ENCODE measurements around the gene NCDN.

NCDN gene

GRCh38 chr1:35589516-35590427 is 32.2 kb downstream of the NCDN start:
- Histone ChIP-seq H3K9ac (ENCODE audit: low read length) (no peak overlapping the region), H3K4me1 (ENCODE audit: control insufficient read depth, insufficient read depth, low read length) (no peaks in the 10 kb centered on the region), H3K36me3 (ENCODE audit: control insufficient read depth, insufficient read depth, low read length) (no peaks in the 10 kb centered on the region), H3K27me3 (ENCODE audit: control insufficient read depth, insufficient read depth, low read length) (no peaks in the 10 kb centered on the region), H3K4me3 (ENCODE audit: low read length) (no peak overlapping the region), H3K9me3 (ENCODE audit: control insufficient read depth, low read length) (no peaks in the 10 kb centered on the region)

GRCh38 chr1:35590476-35591040 is 33.0 kb downstream of the NCDN start:
- H3K27me3 ChIP-seq (ENCODE audit: control insufficient read depth, insufficient read depth, low read length), result no peaks in the 10 kb centered on the region
- H3K4me1 ChIP-seq (ENCODE audit: control insufficient read depth, insufficient read depth, low read length), result no peaks in the 10 kb centered on the region
- no peaks in the 10 kb centered on the region for H3K9me3 ChIP-seq (ENCODE audit: control insufficient read depth, low read length)
- H3K36me3 ChIP-seq (ENCODE audit: control insufficient read depth, insufficient read depth, low read length), result no peaks in the 10 kb centered on the region
- H3K9ac ChIP-seq (ENCODE audit: low read length), result no peak overlapping the region
- no peak overlapping the region for H3K4me3 ChIP-seq (ENCODE audit: low read length)

- H3K36me3 ChIP-seq (ENCODE audit: control insufficient read depth, insufficient read depth, low read length), result no peaks in the 10 kb centered on the region
- H3K4me1 ChIP-seq (ENCODE audit: control insufficient read depth, insufficient read depth, low read length), result no peaks in the 10 kb centered on the region
- H3K27me3 ChIP-seq (ENCODE audit: control insufficient read depth, insufficient read depth, low read length), result no peaks in the 10 kb centered on the region
- no peak overlapping the region for H3K9ac ChIP-seq (ENCODE audit: low read length)
- H3K9me3 ChIP-seq (ENCODE audit: control insufficient read depth, low read length), result no peaks in the 10 kb centered on the region
- H3K4me3 ChIP-seq (ENCODE audit: low read length), result no peak overlapping the region
Measured at GRCh38 chr1:35591211-35591610, 33.6 kb downstream of the NCDN start.

GRCh38 chr1:35592991-35593769 is 35.6 kb downstream of the NCDN start:
- no peaks in the 10 kb centered on the region for H3K36me3 ChIP-seq (ENCODE audit: control insufficient read depth, insufficient read depth, low read length)
- no peaks in the 10 kb centered on the region for H3K4me1 ChIP-seq (ENCODE audit: control insufficient read depth, insufficient read depth, low read length)
- no peaks in the 10 kb centered on the region for H3K27me3 ChIP-seq (ENCODE audit: control insufficient read depth, insufficient read depth, low read length)
- no peak overlapping the region for H3K4me3 ChIP-seq (ENCODE audit: low read length)
- no peak overlapping the region for H3K9ac ChIP-seq (ENCODE audit: low read length)
- H3K9me3 ChIP-seq (ENCODE audit: control insufficient read depth, low read length), result no peaks in the 10 kb centered on the region

GRCh38 chr1:35594005-35594760 is 36.6 kb downstream of the NCDN start:
- H3K9ac ChIP-seq (ENCODE audit: low read length), result no peak overlapping the region
- H3K36me3 ChIP-seq (ENCODE audit: control insufficient read depth, insufficient read depth, low read length), result no peaks in the 10 kb centered on the region
- H3K4me1 ChIP-seq (ENCODE audit: control insufficient read depth, insufficient read depth, low read length), result no peaks in the 10 kb centered on the region
- H3K4me3 ChIP-seq (ENCODE audit: low read length), result no peak overlapping the region
- no peaks in the 10 kb centered on the region for H3K27me3 ChIP-seq (ENCODE audit: control insufficient read depth, insufficient read depth, low read length)
- no peaks in the 10 kb centered on the region for H3K9me3 ChIP-seq (ENCODE audit: control insufficient read depth, low read length)

GRCh38 chr1:35595684-35596083 is 38.1 kb downstream of the NCDN start:
- H3K4me3 ChIP-seq (ENCODE audit: low read length), result no peak overlapping the region
- no peaks in the 10 kb centered on the region for H3K9me3 ChIP-seq (ENCODE audit: control insufficient read depth, low read length)
- no peaks in the 10 kb centered on the region for H3K36me3 ChIP-seq (ENCODE audit: control insufficient read depth, insufficient read depth, low read length)
- no peak overlapping the region for H3K9ac ChIP-seq (ENCODE audit: low read length)
- no peaks in the 10 kb centered on the region for H3K4me1 ChIP-seq (ENCODE audit: control insufficient read depth, insufficient read depth, low read length)
- H3K27me3 ChIP-seq (ENCODE audit: control insufficient read depth, insufficient read depth, low read length), result no peaks in the 10 kb centered on the region

- Histone ChIP-seq H3K9ac (ENCODE audit: low read length) (no peak overlapping the region), H3K36me3 (ENCODE audit: control insufficient read depth, insufficient read depth, low read length) (peaks cover 6% of the 10 kb centered on the region), H3K27me3 (ENCODE audit: control insufficient read depth, insufficient read depth, low read length) (no peaks in the 10 kb centered on the region), H3K9me3 (ENCODE audit: control insufficient read depth, low read length) (no peaks in the 10 kb centered on the region), H3K4me1 (ENCODE audit: control insufficient read depth, insufficient read depth, low read length) (no peaks in the 10 kb centered on the region), H3K4me3 (ENCODE audit: low read length) (no peak overlapping the region)
Measured at GRCh38 chr1:35597870-35598269, 40.3 kb downstream of the NCDN start.

- Histone ChIP-seq H3K27me3 (ENCODE audit: control insufficient read depth, insufficient read depth, low read length) (no peaks in the 10 kb centered on the region), H3K4me3 (ENCODE audit: low read length) (no peak overlapping the region), H3K36me3 (ENCODE audit: control insufficient read depth, insufficient read depth, low read length) (peaks cover 14% of the 10 kb centered on the region), H3K9me3 (ENCODE audit: control insufficient read depth, low read length) (no peaks in the 10 kb centered on the region), H3K4me1 (ENCODE audit: control insufficient read depth, insufficient read depth, low read length) (no peaks in the 10 kb centered on the region), H3K9ac (ENCODE audit: low read length) (no peak overlapping the region)
Measured at GRCh38 chr1:35598895-35599294, 41.3 kb downstream of the NCDN start.

GRCh38 chr1:35599411-35599810 is 41.8 kb downstream of the NCDN start:
- Histone ChIP-seq H3K9me3 (ENCODE audit: control insufficient read depth, low read length) (no peaks in the 10 kb centered on the region), H3K4me1 (ENCODE audit: control insufficient read depth, insufficient read depth, low read length) (no peaks in the 10 kb centered on the region), H3K9ac (ENCODE audit: low read length) (no peak overlapping the region), H3K27me3 (ENCODE audit: control insufficient read depth, insufficient read depth, low read length) (no peaks in the 10 kb centered on the region), H3K4me3 (ENCODE audit: low read length) (no peak overlapping the region), H3K36me3 (ENCODE audit: control insufficient read depth, insufficient read depth, low read length) (peaks cover 14% of the 10 kb centered on the region)

GRCh38 chr1:35600593-35600992 is 43.0 kb downstream of the NCDN start:
- no peak overlapping the region for H3K9ac ChIP-seq (ENCODE audit: low read length)

GRCh38 chr1:35603468-35603867 is 45.9 kb downstream of the NCDN start:
- peaks cover 14% of the 10 kb centered on the region for H3K36me3 ChIP-seq (ENCODE audit: control insufficient read depth, insufficient read depth, low read length)
- H3K4me3 ChIP-seq (ENCODE audit: low read length), result no peak overlapping the region
- H3K9me3 ChIP-seq (ENCODE audit: control insufficient read depth, low read length), result no peaks in the 10 kb centered on the region
- H3K4me1 ChIP-seq (ENCODE audit: control insufficient read depth, insufficient read depth, low read length), result no peaks in the 10 kb centered on the region
- no peaks in the 10 kb centered on the region for H3K27me3 ChIP-seq (ENCODE audit: control insufficient read depth, insufficient read depth, low read length)
- H3K9ac ChIP-seq (ENCODE audit: low read length), result no peak overlapping the region

More at GRCh38 chr1:35600593-35600992, 43.0 kb downstream of the NCDN start:
- no peaks in the 10 kb centered on the region for H3K4me1 ChIP-seq (ENCODE audit: control insufficient read depth, insufficient read depth, low read length)
- no peak overlapping the region for H3K4me3 ChIP-seq (ENCODE audit: low read length)
- peaks cover 14% of the 10 kb centered on the region for H3K36me3 ChIP-seq (ENCODE audit: control insufficient read depth, insufficient read depth, low read length)
- no peaks in the 10 kb centered on the region for H3K27me3 ChIP-seq (ENCODE audit: control insufficient read depth, insufficient read depth, low read length)
- no peaks in the 10 kb centered on the region for H3K9me3 ChIP-seq (ENCODE audit: control insufficient read depth, low read length)
